HG03060 (cell line): ENCODE data around the gene PJA2.

Source experiments
- ATAC-seq: cut with Tn5 transposase; IDR thresholded peaks from one replicate; pipeline ENCODE4 v1.9.1; 2021; ENCODE audit warnings: low read depth, moderate number of reproducible peaks; ENCODE audit not compliant: unreplicated experiment

Gene PJA2

GRCh38 chr5:109351988-109352864 is 57.5 kb downstream of the PJA2 start:
- ATAC-seq = no peak

GRCh38 chr5:109350537-109351270 is 59.1 kb downstream of the PJA2 start:
- ATAC-seq = no peak

GRCh38 chr5:109349388-109349787 is 60.4 kb downstream of the PJA2 start:
- ATAC-seq = no peak

GRCh38 chr5:109347252-109347888 is 62.4 kb downstream of the PJA2 start:
- ATAC-seq = no peak

- no peak for ATAC-seq
These were observed 64.1 kb downstream of the PJA2 start for GRCh38 chr5:109345699-109346098.

- ATAC-seq = no peak
These were observed 69.4 kb downstream of the PJA2 start for GRCh38 chr5:109340351-109340750.

- ATAC-seq = no peak
These were observed 74.7 kb downstream of the PJA2 start for GRCh38 chr5:109335114-109335513.

GRCh38 chr5:109334056-109334455 is 75.7 kb downstream of the PJA2 start:
- ATAC-seq = no peak

GRCh38 chr5:109329333-109330237 is 80.2 kb downstream of the PJA2 start:
- ATAC-seq = no peak

GRCh38 chr5:109328626-109329025 is 81.1 kb downstream of the PJA2 start:
- no peak for ATAC-seq

- ATAC-seq = no peak
These were observed 82.2 kb downstream of the PJA2 start for GRCh38 chr5:109327570-109327969.

GRCh38 chr5:109326919-109327318 is 82.9 kb downstream of the PJA2 start:
- no peak for ATAC-seq

- ATAC-seq = no peak
These were observed 84.3 kb downstream of the PJA2 start for GRCh38 chr5:109325456-109325855.

GRCh38 chr5:109324931-109325330 is 84.8 kb downstream of the PJA2 start:
- no peak for ATAC-seq

- ATAC-seq = no peak
These were observed 85.4 kb downstream of the PJA2 start for GRCh38 chr5:109324351-109324750.

- no peak for ATAC-seq
These were observed 87.1 kb downstream of the PJA2 start for GRCh38 chr5:109322694-109323093.

- no peak for ATAC-seq
These were observed 90.4 kb downstream of the PJA2 start for GRCh38 chr5:109319351-109319750.

GRCh38 chr5:109318455-109319108 is 91.2 kb downstream of the PJA2 start:
- ATAC-seq = no peak

- no peak for ATAC-seq
These were observed 93.1 kb downstream of the PJA2 start for GRCh38 chr5:109316634-109317033.

- no peak for ATAC-seq
These were observed 94.5 kb downstream of the PJA2 start for GRCh38 chr5:109315245-109315644.
